Pancreas (tissue), 10 donors: ENCODE results near the gene COPG2. TPM values are rescaled to one million over a fixed set of nuclear protein-coding genes. Genes with fewer than 3 reads are reported as not detected.
A peak's percentile ranks its signal among the peaks of the same experiment; 100 is the strongest.

Experiments
- ATAC-seq, 4 donors: fragments of 200-7000 bp; cut with Tn5 transposase; one replicate each; pipeline versions ENCODE4 v1.8.0 to v1.9.1; 2020; ENCODE audit warnings: mild to moderate bottlenecking in 4 of 4, moderate library complexity in 4 of 4
- DNase-seq, 6 donors: peaks; one replicate each; pipeline ENCODE4 v3.0.0-alpha.2; 2020
- FAIRE-seq: peaks from 2 replicates; lab custom pipeline; 2012; peaks lifted over from hg19 to GRCh38; lab: Jason Lieb, UNC
- H3K27ac ChIP-seq, 4 donors: fragments of 200-600 bp; sonication (generic); 1 replicate in 3 of 4; 2 replicates in 1 of 4; pipeline versions ENCODE4 v1.5.0 to v1.8.0; 2020
- H3K27me3 ChIP-seq, 4 donors: fragments of 200-600 bp; one replicate each; pipeline ENCODE4 v1.8.0; 2021
- H3K36me3 ChIP-seq, 3 donors: fragments of 200-600 bp; sonication (generic) in 1 of 3; one replicate each; pipeline versions ENCODE4 v1.5.0 to v1.8.0; 2020 to 2021
- H3K4me1 ChIP-seq, 3 donors: fragments of 200-600 bp; one replicate each; pipeline ENCODE4 v1.8.0; 2021
- H3K4me3 ChIP-seq, 4 donors: fragments of 200-600 bp; sonication (generic) in 2 of 4; one replicate each; pipeline versions ENCODE4 v1.5.0 to v1.8.0; 2020 to 2021
- H3K9me3 ChIP-seq, 4 donors: fragments of 200-600 bp; one replicate each; pipeline ENCODE4 v1.8.0; 2021
- CTCF ChIP-seq, 4 donors: fragments of 200-600 bp; sonication (generic) in 3 of 4; IDR thresholded peaks; one replicate each; pipeline versions ENCODE4 v1.5.0 to v1.8.0; 2021; ENCODE audit warnings: antibody characterized with exemption in 4 of 4
- WGBS, 2 donors: extraction: QIAGEN DNeasy Blood & Tissue Kit; methylation state at CpG; one replicate each; pipeline ENCODE4 v1.1.7; 2013; 5-methylcytosine and 5-hydroxymethylcytosine counted together
- intact Hi-C, 3 donors: fragments of 100-400 bp; cut with DNase I; formaldehyde crosslinking; loops; one replicate each; pipeline versions ENCODE4 v1.11.1 to v1.14.2; 2022
- polyA plus RNA-seq, 2 donors: library from polyadenylated mRNA; stranded (reverse); fragments of 200-250 nt; gene quantifications; one replicate each; pipeline ENCODE4 v1.2.3, GENCODE V29; 2013
- total RNA-seq, 6 donors: library from RNA; stranded (reverse); fragmentation: NEBNext Ultra II Directional in 4 of 6; extraction: Animal tissue kit (Norgen Biotek cat#: 25700) in 4 of 6; gene quantifications; one replicate each; pipeline versions ENCODE4 v1.2.1 to v1.2.4, GENCODE V29; 2021 to 2023
- donor health status: healthy with polysubstance abuse.
- donor health status: DM: no; HTN: no; CAD: no; lungs with moderate emphysema.
- donor health status: DM: no; HTN: no; CAD: no.
- donor health status: control.
- donor health status: control.
- donor health status: Bipolar disorder and iron deficiency.
- donor health status: DM: yes; HTN: yes; CAD: no.
- donor health status: DM: no; HTN: no; CAD: no.
- donor health status: DM: no; HTN: no; CAD: no.
- donor health status: DM: yes; HTN: yes; CAD: no.

Gene COPG2
- total and polyA plus RNA-seq, 8 donors, result 3.8 to 13.5 (median 8.4) TPM

- no peaks in the 10 kb centered on the region for H3K36me3 ChIP-seq
- H3K9me3 ChIP-seq, result no peaks in the 10 kb centered on the region
- no peak overlapping the region for H3K27ac ChIP-seq
- no peaks in the 10 kb centered on the region for H3K4me1 ChIP-seq
- TF ChIP-seq CTCF (IDR thresholded peaks at IDR 0.05), result no peak
- 78 to 80% methylated on average over 9 of the region's 9 CpGs for WGBS, 2 donors
- no peaks in the 10 kb centered on the region for H3K27me3 ChIP-seq
- H3K4me3 ChIP-seq, result no peak overlapping the region
- intact Hi-C loops, result no loop called here
- ATAC-seq (no peak), DNase-seq (no peak), FAIRE-seq (no peak)
Measured at GRCh38 chr7:130476297-130477150, 192.0 kb downstream of the COPG2 start.

- 66 to 74% methylated on average over 7 of the region's 7 CpGs for WGBS, 2 donors
- no peak for FAIRE-seq
Measured at GRCh38 chr7:130475776-130476175, 192.8 kb downstream of the COPG2 start.

DNA sequence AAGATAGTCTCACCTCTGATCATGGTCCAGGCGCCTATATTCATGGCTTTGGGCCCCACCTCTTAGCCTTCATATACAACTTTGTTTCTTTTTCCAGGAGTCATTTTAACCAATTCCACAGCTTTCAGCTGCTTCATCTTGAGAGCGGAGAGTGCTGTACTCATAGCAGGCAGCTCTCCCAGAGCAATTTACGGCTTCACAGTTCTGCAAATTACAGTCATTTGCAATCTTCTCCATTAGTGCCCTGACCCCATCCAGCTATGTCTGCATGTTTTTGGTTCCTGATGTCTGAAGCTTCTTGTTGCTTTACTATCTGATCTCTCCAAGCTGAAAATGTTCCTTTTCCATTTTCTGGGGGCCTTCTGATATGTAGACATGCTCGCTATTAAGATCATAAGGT is 194.7 kb downstream of the COPG2 start:
- peak in 1 of 4 donors; percentile 67 for ATAC-seq
- Histone ChIP-seq H3K36me3 (no peaks in the 10 kb centered on the region), H3K27me3 (no peaks in the 10 kb centered on the region), H3K9me3 (no peaks in the 10 kb centered on the region), H3K27ac (no peak overlapping the region), H3K4me3 (no peak overlapping the region), H3K4me1 (no peaks in the 10 kb centered on the region)
- no peak for FAIRE-seq
- 88 to 92% methylated on average over 4 of the region's 4 CpGs for WGBS, 2 donors
- TF ChIP-seq CTCF (IDR thresholded peaks at IDR 0.05), result no peak
- no peak for DNase-seq
- intact Hi-C loops, result no loop called here

More at GRCh38 chr7:130475776-130476175, 192.8 kb downstream of the COPG2 start:
- no peaks in the 10 kb centered on the region for H3K9me3 ChIP-seq
- no peak overlapping the region for H3K27ac ChIP-seq
- no peaks in the 10 kb centered on the region for H3K27me3 ChIP-seq
- no peak for TF ChIP-seq CTCF (IDR thresholded peaks at IDR 0.05)
- H3K4me1 ChIP-seq, result no peaks in the 10 kb centered on the region
- H3K4me3 ChIP-seq, result no peak overlapping the region
- ATAC-seq (no peak), DNase-seq (no peak)
- H3K36me3 ChIP-seq, result no peaks in the 10 kb centered on the region
- intact Hi-C loops, result no loop called here

DNA sequence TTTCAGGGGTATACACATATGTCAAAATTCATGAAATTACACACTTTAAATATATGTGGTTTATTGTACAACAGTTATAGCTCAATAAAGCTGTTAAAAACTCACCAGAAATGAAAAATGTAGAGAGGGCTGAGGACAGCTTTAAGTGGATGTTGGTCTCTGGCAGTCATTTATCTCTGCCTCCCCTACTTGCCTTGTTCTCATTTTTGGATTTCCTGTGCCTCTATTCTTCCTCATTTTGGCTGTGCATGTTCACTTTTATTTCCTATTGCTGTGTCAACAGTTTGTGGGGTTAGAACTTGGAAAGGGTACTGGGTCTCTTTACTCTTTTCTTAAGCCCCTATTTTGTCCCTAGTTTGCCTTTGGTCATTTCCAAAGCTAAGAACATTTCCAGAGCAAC is 195.3 kb downstream of the COPG2 start:
- Histone ChIP-seq H3K4me1 (no peaks in the 10 kb centered on the region), H3K9me3 (no peaks in the 10 kb centered on the region), H3K4me3 (no peak overlapping the region), H3K36me3 (no peaks in the 10 kb centered on the region), H3K27ac (no peak overlapping the region), H3K27me3 (no peaks in the 10 kb centered on the region)
- intact Hi-C loops, result no loop called here
- DNase-seq (no peak), ATAC-seq (peak in 2 of 4 donors; percentile 42 to 60), FAIRE-seq (no peak)
- no peak for TF ChIP-seq CTCF (IDR thresholded peaks at IDR 0.05)

DNA sequence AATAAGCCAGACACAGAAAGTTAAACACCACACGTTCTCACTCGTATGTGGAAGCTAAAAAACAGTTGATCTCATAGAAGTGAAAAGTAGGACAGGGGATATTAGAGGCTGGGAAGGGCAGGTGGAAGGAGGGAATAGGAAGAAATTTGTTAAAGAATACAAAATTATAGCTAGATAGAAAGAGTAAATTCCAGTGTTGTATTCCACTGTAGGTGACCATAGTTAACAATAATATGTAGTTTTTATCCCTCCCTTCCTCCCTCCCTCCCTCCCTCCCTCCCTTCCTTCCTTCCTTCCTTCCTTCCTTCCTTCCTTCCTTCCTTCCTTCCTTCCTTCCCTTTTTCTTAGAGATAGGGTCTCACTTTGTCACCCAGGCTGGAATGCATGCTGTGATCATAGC is 196.6 kb downstream of the COPG2 start:
- FAIRE-seq (no peak), DNase-seq (no peak), ATAC-seq (no peak)
- Histone ChIP-seq H3K27ac (no peak overlapping the region), H3K4me3 (no peak overlapping the region), H3K9me3 (no peaks in the 10 kb centered on the region), H3K4me1 (no peaks in the 10 kb centered on the region), H3K36me3 (no peaks in the 10 kb centered on the region), H3K27me3 (no peaks in the 10 kb centered on the region)
- no peak for TF ChIP-seq CTCF (IDR thresholded peaks at IDR 0.05)
- 80 to 90% methylated on average over 2 of the region's 2 CpGs for WGBS, 2 donors
- intact Hi-C loops, result no loop called here
